ENCODE measurements around the gene ACAN.

The ACAN gene

GRCh38 chr15:88844749-88845386 lies 41.6 kb downstream of the ACAN start:
- DNase-seq, result no peak

GRCh38 chr15:88845616-88846015 lies 42.4 kb downstream of the ACAN start:
- no peak for DNase-seq

- no peak for DNase-seq
These were observed 43.9 kb downstream of the ACAN start for GRCh38 chr15:88847144-88847543.

GRCh38 chr15:88848203-88848602 lies 45.0 kb downstream of the ACAN start:
- DNase-seq, result no peak

GRCh38 chr15:88849376-88850072 lies 46.3 kb downstream of the ACAN start:
- DNase-seq, result no peak

GRCh38 chr15:88852476-88852875 lies 49.2 kb downstream of the ACAN start:
- DNase-seq, result no peak

GRCh38 chr15:88858934-88859333 lies 55.7 kb downstream of the ACAN start:
- no peak for DNase-seq

- no peak for DNase-seq
These were observed 56.3 kb downstream of the ACAN start for GRCh38 chr15:88859550-88859949.

GRCh38 chr15:88860212-88860611 lies 57.0 kb downstream of the ACAN start:
- DNase-seq, result no peak

GRCh38 chr15:88863412-88863811 lies 60.2 kb downstream of the ACAN start:
- DNase-seq, result no peak

- DNase-seq, result no peak
These were observed 61.7 kb downstream of the ACAN start for GRCh38 chr15:88864861-88865497.

GRCh38 chr15:88865498-88866099 lies 62.4 kb downstream of the ACAN start:
- no peak for DNase-seq

- no peak for DNase-seq
These were observed 63.2 kb downstream of the ACAN start for GRCh38 chr15:88866295-88866881.

- no peak for DNase-seq
These were observed 68.1 kb downstream of the ACAN start for GRCh38 chr15:88871313-88871712.

GRCh38 chr15:88872106-88872505 lies 68.9 kb downstream of the ACAN start:
- DNase-seq, result no peak

- DNase-seq, result no peak
These were observed 69.5 kb downstream of the ACAN start for GRCh38 chr15:88872706-88873105.

- no peak for DNase-seq
These were observed 70.5 kb downstream of the ACAN start for GRCh38 chr15:88873786-88874185.

- no peak for DNase-seq
These were observed 71.0 kb downstream of the ACAN start for GRCh38 chr15:88874275-88874674.

- no peak for DNase-seq
These were observed 71.4 kb downstream of the ACAN start for GRCh38 chr15:88874684-88875083.

- no peak for DNase-seq
These were observed 73.3 kb downstream of the ACAN start for GRCh38 chr15:88876573-88876972.

GRCh38 chr15:88877415-88877814 lies 74.2 kb downstream of the ACAN start:
- no peak for DNase-seq

GRCh38 chr15:88877906-88878305 lies 74.7 kb downstream of the ACAN start:
- DNase-seq, result no peak

- DNase-seq, result no peak
These were observed 75.5 kb downstream of the ACAN start for GRCh38 chr15:88878720-88879184.
